Vagina (tissue), 2 donors: ENCODE results near the gene FIGN.

Experiments used
- POLR2A ChIP-seq, 2 donors: fragments of 450-650 bp; IDR thresholded peaks; one replicate each; pipeline ENCODE4 v1.6.1; 2017; ENCODE audit warnings: antibody characterized with exemption in 2 of 2, mild to moderate bottlenecking in 2 of 2, moderate library complexity in 2 of 2
- POLR2AphosphoS5 ChIP-seq, 2 donors: sonication (generic); formaldehyde crosslinking; IDR thresholded peaks; one replicate each; pipeline ENCODE4 v1.9.0; 2017; ENCODE audit warnings: antibody characterized with exemption in 2 of 2, mild to moderate bottlenecking in 2 of 2, low read depth in 1 of 2; ENCODE audit not compliant: insufficient read depth in 1 of 2
- TF ChIP-seq, protein P1 (sequence below), 3 experiments: fragments of 450-650 bp in 2 of 3; fragments of 200-600 bp in 1 of 3; sonication (generic) in 1 of 3; IDR thresholded peaks; one replicate each; pipeline ENCODE4 v1.5.1; 2017 to 2019; ENCODE audit warnings: antibody characterized with exemption in 3 of 3, mild to moderate bottlenecking in 2 of 3, moderate library complexity in 2 of 3

GRCh38 chr2:163657281-163657656, 78.5 kb downstream of the FIGN start:
- TF ChIP-seq POLR2AphosphoS5 (IDR thresholded peaks at IDR 0.05; ENCODE audit: insufficient read depth in 1 of 2, low read depth in 1 of 2) (no peak), POLR2A (IDR thresholded peaks at IDR 0.05) (no peak)
- TF ChIP-seq, protein P1, sequence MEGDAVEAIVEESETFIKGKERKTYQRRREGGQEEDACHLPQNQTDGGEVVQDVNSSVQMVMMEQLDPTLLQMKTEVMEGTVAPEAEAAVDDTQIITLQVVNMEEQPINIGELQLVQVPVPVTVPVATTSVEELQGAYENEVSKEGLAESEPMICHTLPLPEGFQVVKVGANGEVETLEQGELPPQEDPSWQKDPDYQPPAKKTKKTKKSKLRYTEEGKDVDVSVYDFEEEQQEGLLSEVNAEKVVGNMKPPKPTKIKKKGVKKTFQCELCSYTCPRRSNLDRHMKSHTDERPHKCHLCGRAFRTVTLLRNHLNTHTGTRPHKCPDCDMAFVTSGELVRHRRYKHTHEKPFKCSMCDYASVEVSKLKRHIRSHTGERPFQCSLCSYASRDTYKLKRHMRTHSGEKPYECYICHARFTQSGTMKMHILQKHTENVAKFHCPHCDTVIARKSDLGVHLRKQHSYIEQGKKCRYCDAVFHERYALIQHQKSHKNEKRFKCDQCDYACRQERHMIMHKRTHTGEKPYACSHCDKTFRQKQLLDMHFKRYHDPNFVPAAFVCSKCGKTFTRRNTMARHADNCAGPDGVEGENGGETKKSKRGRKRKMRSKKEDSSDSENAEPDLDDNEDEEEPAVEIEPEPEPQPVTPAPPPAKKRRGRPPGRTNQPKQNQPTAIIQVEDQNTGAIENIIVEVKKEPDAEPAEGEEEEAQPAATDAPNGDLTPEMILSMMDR (IDR thresholded peaks at IDR 0.05): no peak
